DOHH2 (cell line): ENCODE results near the gene BBS9.

ENCODE experiments used
- EZH2phosphoT487 ChIP-seq: fragments of 200-600 bp; sonication (generic); IDR thresholded peaks from 2 replicates; pipeline ENCODE4 v1.6.1; 2017; ENCODE audit warnings: borderline replicate concordance, mild to moderate bottlenecking, antibody characterized with exemption, low read length, moderate library complexity, mixed read lengths
- TF ChIP-seq, protein P1 (sequence below): fragments of 200-600 bp; sonication (generic); IDR thresholded peaks from one replicate; pipeline ENCODE4 v1.5.1; 2014; ENCODE audit warnings: antibody characterized with exemption, mild to moderate bottlenecking, low read depth, low read length; ENCODE audit not compliant: poor library complexity, severe bottlenecking

- TF ChIP-seq, protein P1, sequence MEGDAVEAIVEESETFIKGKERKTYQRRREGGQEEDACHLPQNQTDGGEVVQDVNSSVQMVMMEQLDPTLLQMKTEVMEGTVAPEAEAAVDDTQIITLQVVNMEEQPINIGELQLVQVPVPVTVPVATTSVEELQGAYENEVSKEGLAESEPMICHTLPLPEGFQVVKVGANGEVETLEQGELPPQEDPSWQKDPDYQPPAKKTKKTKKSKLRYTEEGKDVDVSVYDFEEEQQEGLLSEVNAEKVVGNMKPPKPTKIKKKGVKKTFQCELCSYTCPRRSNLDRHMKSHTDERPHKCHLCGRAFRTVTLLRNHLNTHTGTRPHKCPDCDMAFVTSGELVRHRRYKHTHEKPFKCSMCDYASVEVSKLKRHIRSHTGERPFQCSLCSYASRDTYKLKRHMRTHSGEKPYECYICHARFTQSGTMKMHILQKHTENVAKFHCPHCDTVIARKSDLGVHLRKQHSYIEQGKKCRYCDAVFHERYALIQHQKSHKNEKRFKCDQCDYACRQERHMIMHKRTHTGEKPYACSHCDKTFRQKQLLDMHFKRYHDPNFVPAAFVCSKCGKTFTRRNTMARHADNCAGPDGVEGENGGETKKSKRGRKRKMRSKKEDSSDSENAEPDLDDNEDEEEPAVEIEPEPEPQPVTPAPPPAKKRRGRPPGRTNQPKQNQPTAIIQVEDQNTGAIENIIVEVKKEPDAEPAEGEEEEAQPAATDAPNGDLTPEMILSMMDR = no peak
- TF ChIP-seq EZH2phosphoT487 = no peak
Observed at GRCh38 chr7:33369888-33370287, 240.5 kb downstream of the BBS9 start.
